Mucosa of gallbladder (tissue), 1 donor: ENCODE measurements around the gene SRSF1. TPM values are rescaled to one million over a fixed set of nuclear protein-coding genes. Genes with fewer than 3 reads are reported as not detected.
"Not testable (repeated sequence)": the region's sequence is repeated elsewhere in the genome, so short reads cannot be mapped to it uniquely, and the experiment has no call there.

Experiments
- DNase-seq: peaks from one replicate; pipeline ENCODE4 v3.0.0-alpha.2; 2020; ENCODE audit warnings: low spot score
- total RNA-seq: library from RNA; stranded (reverse); gene quantifications from one replicate; pipeline ENCODE4 v1.2.1, GENCODE V29; 2021
- donor health status: DM: no; HTN: no; CAD: no.

SRSF1 gene
- 187 TPM for total RNA-seq

- DNase-seq: peak; percentile 97
Measured at GRCh38 chr17:58006924-58007780, at the start of gene SRSF1. Gene SRSF1, minus strand, starts transcription at chr17:58007246. Its CDS starts 109 bp downstream, at chr17:58007137.

- DNase-seq: no peak
Measured at GRCh38 chr17:58056476-58056875, 49.4 kb upstream of the SRSF1 start.

- no peak for DNase-seq
Measured at GRCh38 chr17:58054641-58055040, 47.6 kb upstream of the SRSF1 start.

GRCh38 chr17:58052945-58053715 is 46.1 kb upstream of the SRSF1 start:
- no peak for DNase-seq

GRCh38 chr17:58052407-58052806 is 45.4 kb upstream of the SRSF1 start:
- no peak for DNase-seq

GRCh38 chr17:58051468-58051867 is 44.4 kb upstream of the SRSF1 start:
- no peak for DNase-seq

- no peak for DNase-seq
Measured at GRCh38 chr17:58050966-58051365, 43.9 kb upstream of the SRSF1 start.

GRCh38 chr17:58049533-58049932 is 42.5 kb upstream of the SRSF1 start:
- no peak for DNase-seq

- DNase-seq: no peak
Measured at GRCh38 chr17:58047376-58048150, 40.5 kb upstream of the SRSF1 start.

- DNase-seq: no peak
Measured at GRCh38 chr17:58046239-58047094, 39.4 kb upstream of the SRSF1 start.

- DNase-seq: not testable (repeated sequence)
Measured at GRCh38 chr17:58044256-58044655, 37.2 kb upstream of the SRSF1 start.

- DNase-seq: no peak
Measured at GRCh38 chr17:58043221-58044181, 36.5 kb upstream of the SRSF1 start.

GRCh38 chr17:58041161-58041560 is 34.1 kb upstream of the SRSF1 start:
- DNase-seq: no peak

- no peak for DNase-seq
Measured at GRCh38 chr17:58040386-58040785, 33.3 kb upstream of the SRSF1 start.

GRCh38 chr17:58039975-58040374 is 32.9 kb upstream of the SRSF1 start:
- no peak for DNase-seq

- no peak for DNase-seq
Measured at GRCh38 chr17:58032691-58033415, 25.8 kb upstream of the SRSF1 start.

- no peak for DNase-seq
Measured at GRCh38 chr17:58028578-58028977, 21.5 kb upstream of the SRSF1 start.

- no peak for DNase-seq
Measured at GRCh38 chr17:58020401-58020800, 13.4 kb upstream of the SRSF1 start.

- DNase-seq: no peak
Measured at GRCh38 chr17:58019521-58019920, 12.5 kb upstream of the SRSF1 start.
